ENCODE data around the gene EXOC2. TPM values are rescaled to one million over a fixed set of nuclear protein-coding genes. Genes with fewer than 3 reads are reported as not detected.

The EXOC2 gene
- total and polyA plus RNA-seq, 12 donors: 4.9 to 23.7 (median 17.1) TPM

DNA sequence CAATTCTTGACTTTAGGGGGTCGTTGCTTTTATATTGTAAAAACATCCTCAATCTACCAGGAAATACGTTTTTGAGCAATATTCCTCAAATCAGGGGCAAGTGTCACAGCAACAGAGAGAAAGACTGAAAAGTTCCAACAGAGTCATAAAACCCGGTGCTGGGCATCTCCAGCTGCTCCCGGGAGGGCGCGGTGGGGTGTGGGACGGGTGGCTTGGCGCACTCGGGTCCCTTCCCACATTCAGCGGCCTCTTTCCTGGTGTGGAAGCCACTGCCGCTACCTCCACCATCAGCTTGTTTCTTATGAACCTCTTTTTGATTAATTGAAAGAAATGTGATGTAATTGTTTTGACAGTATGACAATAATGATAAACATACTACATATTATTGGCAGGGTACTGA is 203.2 kb downstream of the EXOC2 start:
- Histone ChIP-seq H3K4me3 (no peak overlapping the region), H3K27me3 (no peaks in the 10 kb centered on the region), H3K4me1 (replicated peaks in 1 of 2) (no peaks in the 10 kb centered on the region), H3K27ac (no peak overlapping the region), H3K36me3 (replicated peaks in 1 of 2) (no peaks in the 10 kb centered on the region), H3K9me3 (replicated peaks in 1 of 3) (no peaks in the 10 kb centered on the region)
- intact Hi-C loops (cut with DNase I): no loop called here
- TF ChIP-seq, protein P1, sequence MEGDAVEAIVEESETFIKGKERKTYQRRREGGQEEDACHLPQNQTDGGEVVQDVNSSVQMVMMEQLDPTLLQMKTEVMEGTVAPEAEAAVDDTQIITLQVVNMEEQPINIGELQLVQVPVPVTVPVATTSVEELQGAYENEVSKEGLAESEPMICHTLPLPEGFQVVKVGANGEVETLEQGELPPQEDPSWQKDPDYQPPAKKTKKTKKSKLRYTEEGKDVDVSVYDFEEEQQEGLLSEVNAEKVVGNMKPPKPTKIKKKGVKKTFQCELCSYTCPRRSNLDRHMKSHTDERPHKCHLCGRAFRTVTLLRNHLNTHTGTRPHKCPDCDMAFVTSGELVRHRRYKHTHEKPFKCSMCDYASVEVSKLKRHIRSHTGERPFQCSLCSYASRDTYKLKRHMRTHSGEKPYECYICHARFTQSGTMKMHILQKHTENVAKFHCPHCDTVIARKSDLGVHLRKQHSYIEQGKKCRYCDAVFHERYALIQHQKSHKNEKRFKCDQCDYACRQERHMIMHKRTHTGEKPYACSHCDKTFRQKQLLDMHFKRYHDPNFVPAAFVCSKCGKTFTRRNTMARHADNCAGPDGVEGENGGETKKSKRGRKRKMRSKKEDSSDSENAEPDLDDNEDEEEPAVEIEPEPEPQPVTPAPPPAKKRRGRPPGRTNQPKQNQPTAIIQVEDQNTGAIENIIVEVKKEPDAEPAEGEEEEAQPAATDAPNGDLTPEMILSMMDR (IDR thresholded peaks at IDR 0.05): no peak
- no peak for TF ChIP-seq POLR2A (IDR thresholded peaks at IDR 0.05)
- DNase-seq: no peak
- 90 to 95% (median 94%) methylated on average over 11 of the region's 11 CpGs for WGBS, 4 donors

DNA sequence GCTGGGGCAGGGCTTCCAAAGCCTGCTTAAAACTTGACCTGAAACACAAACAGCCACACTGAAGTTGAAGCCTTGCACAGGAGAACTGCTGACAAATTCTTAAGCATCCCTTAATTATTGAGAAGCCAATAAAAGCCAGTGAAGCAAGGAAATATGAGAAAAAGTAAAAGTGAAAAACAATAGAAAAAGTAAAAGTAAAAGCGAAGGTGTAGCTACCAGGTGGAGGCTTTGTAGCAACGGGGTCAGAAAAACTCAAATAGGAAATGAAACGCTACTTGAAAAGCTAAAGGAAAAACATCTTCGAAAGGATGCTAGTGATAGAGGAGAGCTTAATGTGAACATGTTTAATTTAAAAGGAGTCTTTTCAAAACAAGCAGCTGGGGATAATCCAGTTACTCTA is 203.9 kb downstream of the EXOC2 start:
- Histone ChIP-seq H3K27me3 (no peaks in the 10 kb centered on the region), H3K27ac (no peak overlapping the region), H3K4me3 (no peak overlapping the region), H3K4me1 (replicated peaks in 1 of 2) (no peaks in the 10 kb centered on the region), H3K36me3 (replicated peaks in 1 of 2) (no peaks in the 10 kb centered on the region), H3K9me3 (replicated peaks in 1 of 3) (no peaks in the 10 kb centered on the region)
- TF ChIP-seq, protein P1 (IDR thresholded peaks at IDR 0.05): no peak
- no peak for TF ChIP-seq POLR2A (IDR thresholded peaks at IDR 0.05)
- DNase-seq: no peak
- intact Hi-C loops (cut with DNase I): no loop called here
- 91 to 96% (median 95%) methylated on average over 4 of the region's 4 CpGs for WGBS, 4 donors

DNA sequence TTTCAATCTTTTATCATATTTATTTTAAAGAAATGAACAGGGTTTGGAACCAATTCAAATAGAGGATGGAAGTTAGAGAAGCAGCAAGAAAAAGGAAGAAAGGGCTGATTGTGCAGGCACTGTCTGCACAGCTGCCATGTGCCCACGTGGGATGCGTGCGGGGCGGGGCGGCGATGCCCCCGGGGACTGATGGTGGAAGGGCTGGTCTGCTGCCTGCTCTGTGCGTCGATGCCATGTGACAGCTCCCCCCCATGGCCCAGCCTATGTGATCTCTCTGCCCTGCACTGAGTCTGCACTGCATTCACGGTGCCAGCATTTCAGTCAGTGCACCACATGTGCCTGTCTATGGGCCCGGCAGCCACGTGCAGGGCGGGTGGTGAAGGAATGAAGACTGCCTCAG is 205.0 kb downstream of the EXOC2 start:
- no peaks in the 10 kb centered on the region for H3K27me3 ChIP-seq
- TF ChIP-seq, protein P1 (IDR thresholded peaks at IDR 0.05): no peak
- no peak for TF ChIP-seq POLR2A (IDR thresholded peaks at IDR 0.05)
- no peaks in the 10 kb centered on the region for H3K36me3 ChIP-seq (replicated peaks in 1 of 2)
- no peaks in the 10 kb centered on the region for H3K9me3 ChIP-seq (replicated peaks in 1 of 3)
- WGBS, 4 donors: 91 to 96% (median 93%) methylated on average over 13 of the region's 13 CpGs
- no peak for DNase-seq
- no peaks in the 10 kb centered on the region for H3K4me1 ChIP-seq (replicated peaks in 1 of 2)
- no peak overlapping the region for H3K4me3 ChIP-seq
- no peak overlapping the region for H3K27ac ChIP-seq
- intact Hi-C loops (cut with DNase I): no loop called here

DNA sequence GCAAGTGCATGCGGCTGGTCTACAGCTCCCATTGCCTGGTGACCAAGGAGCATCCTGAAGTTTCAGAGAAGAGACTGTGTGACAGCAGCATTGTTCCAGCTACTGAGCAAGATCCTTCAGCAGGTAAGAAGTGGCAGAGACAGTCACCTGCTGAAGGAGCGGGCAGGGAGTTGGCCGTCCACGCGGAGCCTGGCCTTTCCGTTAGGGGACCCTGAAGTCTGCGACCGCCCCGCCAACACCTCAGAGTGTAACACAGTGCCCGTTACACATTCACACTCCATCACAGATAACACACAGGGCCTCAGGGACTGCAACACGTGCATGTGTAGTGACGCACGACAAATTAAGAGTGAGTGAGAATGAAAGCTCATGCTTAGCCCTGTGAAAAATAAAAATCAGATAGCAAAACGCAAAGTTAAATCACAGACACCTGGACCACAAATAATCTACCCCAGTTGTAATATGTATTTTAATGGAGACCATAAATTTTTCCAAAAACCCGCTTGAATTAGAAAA is 207.2 kb downstream of the EXOC2 start:
- 91 to 97% (median 96%) methylated on average over 7 to 15 of the region's 15 CpGs for WGBS, 4 donors
- no peaks in the 10 kb centered on the region for H3K36me3 ChIP-seq (replicated peaks in 1 of 2)

More for the DNA sequence above, 207.2 kb downstream of the EXOC2 start:
- Histone ChIP-seq H3K27me3 (no peaks in the 10 kb centered on the region), H3K9me3 (replicated peaks in 1 of 3) (no peaks in the 10 kb centered on the region), H3K27ac (no peak overlapping the region), H3K4me1 (replicated peaks in 1 of 2) (no peaks in the 10 kb centered on the region), H3K4me3 (no peak overlapping the region)
- TF ChIP-seq POLR2A (IDR thresholded peaks at IDR 0.05): no peak
- TF ChIP-seq, protein P1 (IDR thresholded peaks at IDR 0.05): no peak
- DNase-seq: no peak
- intact Hi-C loops (cut with DNase I): no loop called here

Data from adrenal gland (tissue), 12 donors.